ENCODE data around the gene SCAMP1.

DNA sequence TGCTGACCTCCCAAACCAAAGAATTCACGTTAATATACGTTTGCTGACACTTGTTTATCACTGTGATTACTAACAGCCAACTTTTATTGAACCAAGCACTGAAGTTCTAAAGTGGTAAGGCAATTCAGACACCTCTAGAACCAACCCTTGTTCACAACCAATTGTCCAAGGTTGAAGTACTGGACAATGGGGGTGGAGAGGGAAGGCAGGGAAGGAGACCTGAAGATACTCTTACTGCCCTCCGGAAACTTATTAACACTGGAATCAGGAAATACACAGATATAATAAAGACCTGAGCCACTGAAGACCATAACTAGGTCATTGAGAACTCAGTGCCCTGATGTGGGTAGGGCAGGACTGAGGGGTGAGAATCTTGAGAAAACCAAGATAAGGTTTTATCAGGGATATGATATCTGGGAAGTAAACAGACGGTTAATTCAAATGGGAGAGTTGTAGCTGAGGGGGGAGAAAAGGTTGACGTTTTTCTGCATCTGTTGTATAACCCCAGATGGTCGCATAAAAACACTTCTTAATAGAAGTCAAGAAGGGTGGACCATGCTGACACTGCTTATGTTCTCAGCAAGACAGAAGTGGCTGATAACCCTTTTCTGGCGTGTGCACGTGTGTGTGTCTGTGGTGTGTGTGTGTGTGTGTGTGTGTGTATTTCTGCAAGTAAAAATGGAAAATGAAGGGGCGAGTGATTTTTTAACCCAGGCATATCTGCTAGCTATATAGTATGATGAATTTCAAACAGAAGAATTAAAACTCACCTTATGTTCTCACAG lies 162.3 kb downstream of the SCAMP1 start:
- TF ChIP-seq REST (IDR thresholded peaks at IDR 0.05; ENCODE audit: borderline replicate concordance in 1 of 2, low read depth in 1 of 2, low read length in 2 of 2) (no peak), ZFP37 (CRISPR knock-in tag; IDR thresholded peaks at IDR 0.05; ENCODE audit: borderline replicate concordance) (no peak), MAFK (conservative IDR thresholded peaks at IDR 0.05 in 1 of 2, IDR thresholded peaks at IDR 0.05 in 1 of 2; ENCODE audit: low read length in 2 of 2) (no peak), SIX1 (CRISPR knock-in tag; IDR thresholded peaks at IDR 0.05; ENCODE audit: borderline replicate concordance) (no peak), EP300 (IDR thresholded peaks at IDR 0.05; ENCODE audit: low read depth in 2 of 2, low read length in 2 of 2) (no peak), EP300 (CRISPR knock-in tag; IDR thresholded peaks at IDR 0.05; ENCODE audit: borderline replicate concordance) (no peak), ZNF549 (CRISPR knock-in tag; IDR thresholded peaks at IDR 0.05) (no peak), ARNTL (CRISPR knock-in tag; IDR thresholded peaks at IDR 0.05) (no peak), HMGA1 (CRISPR knock-in tag; conservative IDR thresholded peaks at IDR 0.05) (no peak), AHDC1 (CRISPR knock-in tag; IDR thresholded peaks at IDR 0.05; ENCODE audit: borderline replicate concordance) (no peak)
- TF ChIP-seq, protein P1, sequence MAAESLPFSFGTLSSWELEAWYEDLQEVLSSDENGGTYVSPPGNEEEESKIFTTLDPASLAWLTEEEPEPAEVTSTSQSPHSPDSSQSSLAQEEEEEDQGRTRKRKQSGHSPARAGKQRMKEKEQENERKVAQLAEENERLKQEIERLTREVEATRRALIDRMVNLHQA (CRISPR knock-in tag; IDR thresholded peaks at IDR 0.05): no peak

All from HepG2 (cell line).